Femur (tissue), 1 donor: Measurements from ENCODE around the gene CREB5.

Experiments
- DNase-seq: peaks from one replicate; pipeline ENCODE4 v3.0.0-alpha.2; 2017

CREB5 gene

GRCh38 chr7:28619256-28619655 lies 206.9 kb downstream of the CREB5 start:
- DNase-seq: no peak

- DNase-seq: no peak
Observed at GRCh38 chr7:28621369-28621841, 209.1 kb downstream of the CREB5 start.

GRCh38 chr7:28623105-28623730 lies 210.9 kb downstream of the CREB5 start:
- no peak for DNase-seq

- no peak for DNase-seq
Observed at GRCh38 chr7:28623863-28624262, 211.5 kb downstream of the CREB5 start.

GRCh38 chr7:28625432-28625831 lies 213.1 kb downstream of the CREB5 start:
- peak; percentile 76 for DNase-seq

GRCh38 chr7:28626221-28626620 lies 213.9 kb downstream of the CREB5 start:
- DNase-seq: no peak

- DNase-seq: peak; percentile 49
Observed at GRCh38 chr7:28626624-28627262, 214.4 kb downstream of the CREB5 start.

GRCh38 chr7:28627263-28627653 lies 214.9 kb downstream of the CREB5 start:
- no peak for DNase-seq

- no peak for DNase-seq
Observed at GRCh38 chr7:28627896-28628295, 215.6 kb downstream of the CREB5 start.

GRCh38 chr7:28629216-28629842 lies 217.0 kb downstream of the CREB5 start:
- peak; percentile 82 for DNase-seq

GRCh38 chr7:28630350-28630749 lies 218.0 kb downstream of the CREB5 start:
- DNase-seq: peak; percentile 47

- no peak for DNase-seq
Observed at GRCh38 chr7:28631995-28632394, 219.7 kb downstream of the CREB5 start.

- no peak for DNase-seq
Observed at GRCh38 chr7:28638914-28639313, 226.6 kb downstream of the CREB5 start.

GRCh38 chr7:28640001-28640400 lies 227.7 kb downstream of the CREB5 start:
- DNase-seq: no peak

GRCh38 chr7:28641752-28642545 lies 229.6 kb downstream of the CREB5 start:
- no peak for DNase-seq

GRCh38 chr7:28643188-28643569 lies 230.9 kb downstream of the CREB5 start:
- DNase-seq: peak; percentile 33

- DNase-seq: no peak
Observed at GRCh38 chr7:28643584-28644340, 231.4 kb downstream of the CREB5 start.

- no peak for DNase-seq
Observed at GRCh38 chr7:28645866-28646265, 233.5 kb downstream of the CREB5 start.

- DNase-seq: no peak
Observed at GRCh38 chr7:28646376-28647075, 234.2 kb downstream of the CREB5 start.

GRCh38 chr7:28647076-28647421 lies 234.7 kb downstream of the CREB5 start:
- no peak for DNase-seq

- DNase-seq: no peak
Observed at GRCh38 chr7:28649189-28649588, 236.9 kb downstream of the CREB5 start.

GRCh38 chr7:28649811-28650210 lies 237.5 kb downstream of the CREB5 start:
- DNase-seq: no peak
